ENCODE data around the gene PACSIN1.

PACSIN1 gene

GRCh38 chr6:34512738-34513115 is 46.9 kb downstream of the PACSIN1 start:
- Histone ChIP-seq H3K36me3 (ENCODE audit: low read length) (peaks cover 7% of the 10 kb centered on the region), H3K4me2 (ENCODE audit: low read depth, low read length, poor library complexity, severe bottlenecking) (no peak overlapping the region), H2AFZ (ENCODE audit: low read depth, low read length, severe bottlenecking) (no peak overlapping the region), H4K20me1 (ENCODE audit: low read depth, low read length) (no peaks in the 10 kb centered on the region; the same call in 1 of the 2 replicates), H3K9me3 (ENCODE audit: insufficient read depth, low read length) (peaks cover 5% of the 10 kb centered on the region; the same call in 1 of the 2 replicates), H3K79me2 (ENCODE audit: insufficient read depth, low read length) (no peaks in the 10 kb centered on the region), H3K27ac (ENCODE audit: low read depth, low read length) (no peak overlapping the region), H3K4me3 (ENCODE audit: insufficient read depth, low read length, poor library complexity, severe bottlenecking) (no peak overlapping the region), H3K27me3 (ENCODE audit: low read length) (no peaks in the 10 kb centered on the region), H3K9ac (ENCODE audit: low read length) (no peak overlapping the region), H3F3A (ENCODE audit: insufficient read depth) (0 out of 2 replicates have a peak, but pooled peaks cover 4% of the 10 kb centered on the region), H3K9me2 (replicated peaks; ENCODE audit: insufficient read depth, low read length) (no peaks in the 10 kb centered on the region)
- no peak for TF ChIP-seq CTCF (IDR thresholded peaks at IDR 0.05; ENCODE audit: insufficient read depth, low read length, poor library complexity, severe bottlenecking)
- no peak for TF ChIP-seq EZH2phosphoT487 (conservative IDR thresholded peaks at IDR 0.05; ENCODE audit: low read length)

- Histone ChIP-seq H3K4me2 (ENCODE audit: low read depth, low read length, poor library complexity, severe bottlenecking) (no peak overlapping the region), H4K20me1 (ENCODE audit: low read depth, low read length) (no peaks in the 10 kb centered on the region; the same call in 1 of the 2 replicates)
Observed at GRCh38 chr6:34513646-34514045, 47.8 kb downstream of the PACSIN1 start.

GRCh38 chr6:34514112-34514511 is 48.2 kb downstream of the PACSIN1 start:
- TF ChIP-seq EZH2phosphoT487 (conservative IDR thresholded peaks at IDR 0.05; ENCODE audit: low read length), result no peak
- TF ChIP-seq CTCF (IDR thresholded peaks at IDR 0.05; ENCODE audit: insufficient read depth, low read length, poor library complexity, severe bottlenecking), result no peak
- Histone ChIP-seq H3F3A (ENCODE audit: insufficient read depth) (0 out of 2 replicates have a peak, but pooled peaks cover 3% of the 10 kb centered on the region), H3K27ac (ENCODE audit: low read depth, low read length) (no peak overlapping the region), H3K4me3 (ENCODE audit: insufficient read depth, low read length, poor library complexity, severe bottlenecking) (no peak overlapping the region), H3K4me2 (ENCODE audit: low read depth, low read length, poor library complexity, severe bottlenecking) (no peak overlapping the region), H3K9me3 (ENCODE audit: insufficient read depth, low read length) (peaks cover 4% of the 10 kb centered on the region; the same call in 1 of the 2 replicates), H3K9me2 (replicated peaks; ENCODE audit: insufficient read depth, low read length) (no peaks in the 10 kb centered on the region), H3K79me2 (ENCODE audit: insufficient read depth, low read length) (no peaks in the 10 kb centered on the region), H2AFZ (ENCODE audit: low read depth, low read length, severe bottlenecking) (no peak overlapping the region), H3K9ac (ENCODE audit: low read length) (no peak overlapping the region), H3K36me3 (ENCODE audit: low read length) (peaks cover 4% of the 10 kb centered on the region), H4K20me1 (ENCODE audit: low read depth, low read length) (no peaks in the 10 kb centered on the region; the same call in 1 of the 2 replicates), H3K27me3 (ENCODE audit: low read length) (no peaks in the 10 kb centered on the region)

More at GRCh38 chr6:34513646-34514045, 47.8 kb downstream of the PACSIN1 start:
- Histone ChIP-seq H3K27ac (ENCODE audit: low read depth, low read length) (no peak overlapping the region), H3K9me3 (ENCODE audit: insufficient read depth, low read length) (peaks cover 5% of the 10 kb centered on the region; the same call in 1 of the 2 replicates), H3K4me3 (ENCODE audit: insufficient read depth, low read length, poor library complexity, severe bottlenecking) (no peak overlapping the region), H2AFZ (ENCODE audit: low read depth, low read length, severe bottlenecking) (no peak overlapping the region), H3K36me3 (ENCODE audit: low read length) (peaks cover 7% of the 10 kb centered on the region), H3K79me2 (ENCODE audit: insufficient read depth, low read length) (no peaks in the 10 kb centered on the region), H3K9me2 (replicated peaks; ENCODE audit: insufficient read depth, low read length) (no peaks in the 10 kb centered on the region), H3F3A (ENCODE audit: insufficient read depth) (0 out of 2 replicates have a peak, but pooled peaks cover 4% of the 10 kb centered on the region), H3K9ac (ENCODE audit: low read length) (no peak overlapping the region), H3K27me3 (ENCODE audit: low read length) (no peaks in the 10 kb centered on the region)
- TF ChIP-seq EZH2phosphoT487 (conservative IDR thresholded peaks at IDR 0.05; ENCODE audit: low read length) (no peak), CTCF (IDR thresholded peaks at IDR 0.05; ENCODE audit: insufficient read depth, low read length, poor library complexity, severe bottlenecking) (no peak)

Measured in SU-DHL-6 (cell line).